Fibroblast of lung (primary cell): ENCODE data around the gene TMEM250.

Experiments
- CTCF ChIP-seq, 2 donors: IDR thresholded peaks in 1 of 2; conservative IDR thresholded peaks in 1 of 2; 1 replicate in 1 of 2; 2 replicates in 1 of 2; pipeline ENCODE4 v1.5.1; 2011 to 2012; ENCODE audit warnings: low read length in 2 of 2, control low read depth in 1 of 2, inconsistent platforms in 1 of 2, low read depth in 1 of 2, mild to moderate bottlenecking in 1 of 2
- EZH2 ChIP-seq: IDR thresholded peaks from 2 replicates; pipeline ENCODE4 v1.5.1; 2012; ENCODE audit warnings: low read length, control low read depth, mild to moderate bottlenecking; ENCODE audit errors: missing control alignments

DNA sequence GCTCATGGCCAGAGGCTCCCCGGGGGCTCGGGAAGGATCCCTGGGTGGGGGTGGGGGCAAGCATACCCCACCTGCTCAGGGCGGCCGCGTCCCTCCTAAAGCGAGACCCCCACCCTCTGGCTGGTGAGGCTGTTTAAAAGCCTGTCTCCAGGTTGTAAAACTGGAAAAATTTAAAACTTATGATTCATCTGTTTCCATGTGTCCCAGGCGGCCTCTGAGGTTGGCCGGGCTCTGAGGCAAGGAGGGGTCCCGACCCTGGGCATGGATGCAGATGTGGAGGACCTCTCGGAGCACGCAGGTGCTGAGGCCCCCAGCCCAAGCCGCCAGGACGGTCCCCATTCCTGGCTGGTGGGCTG lies 24.2 kb upstream of the TMEM250 start:
- TF ChIP-seq CTCF (conservative IDR thresholded peaks at IDR 0.05 in 1 of 2, IDR thresholded peaks at IDR 0.05 in 1 of 2; ENCODE audit: low read depth in 1 of 2, low read length in 2 of 2), result no peak
- no peak for TF ChIP-seq EZH2
